ENCODE measurements around the gene MR1.
"Not testable (repeated sequence)": the region's sequence is repeated elsewhere in the genome, so short reads cannot be mapped to it uniquely, and the experiment has no call there.

The MR1 gene

GRCh38 chr1:181032535-181032934 is 1.2 kb upstream of the MR1 start:
- DNase-seq: peak; percentile 59 to 82 (median 71)

GRCh38 chr1:181033128-181033798 is 520 bp upstream of the MR1 start:
- peak; percentile 87 to 97 (median 93) for DNase-seq

- not testable (repeated sequence) for DNase-seq
Measured at GRCh38 chr1:181035210-181035609, 1.4 kb downstream of the MR1 start.

GRCh38 chr1:181036107-181036836 is 2.5 kb downstream of the MR1 start:
- peak; percentile 48 to 80 (median 65) for DNase-seq

GRCh38 chr1:181037386-181037785 is 3.6 kb downstream of the MR1 start:
- DNase-seq: peak in 2 of 4 experiments; percentile 64 to 66

GRCh38 chr1:181038399-181038873 is 4.7 kb downstream of the MR1 start:
- DNase-seq: peak; percentile 66 to 78 (median 74)

- DNase-seq: no peak
Measured at GRCh38 chr1:181040284-181040865, 6.6 kb downstream of the MR1 start.

- peak; percentile 82 to 93 (median 90) for DNase-seq
Measured at GRCh38 chr1:181043025-181043888, 9.5 kb downstream of the MR1 start.

GRCh38 chr1:181044449-181044966 is 10.7 kb downstream of the MR1 start:
- peak in 3 of 4 experiments; percentile 58 to 73 (median 62) for DNase-seq

GRCh38 chr1:181045946-181046345 is 12.2 kb downstream of the MR1 start:
- not testable (repeated sequence) for DNase-seq

- DNase-seq: no peak
Measured at GRCh38 chr1:181049378-181049777, 15.6 kb downstream of the MR1 start.

GRCh38 chr1:181050922-181051321 is 17.1 kb downstream of the MR1 start:
- no peak for DNase-seq

- no peak for DNase-seq
Measured at GRCh38 chr1:181056560-181056959, 22.8 kb downstream of the MR1 start.

- DNase-seq: no peak
Measured at GRCh38 chr1:181057079-181057478, 23.3 kb downstream of the MR1 start.

- DNase-seq: no peak
Measured at GRCh38 chr1:181059435-181059834, 25.7 kb downstream of the MR1 start.

GRCh38 chr1:181060066-181060465 is 26.3 kb downstream of the MR1 start:
- DNase-seq: peak in 3 of 4 experiments; percentile 26 to 44 (median 34)

- DNase-seq: not testable (repeated sequence)
Measured at GRCh38 chr1:181060947-181061346, 27.2 kb downstream of the MR1 start.

GRCh38 chr1:181061487-181061886 is 27.7 kb downstream of the MR1 start:
- no peak for DNase-seq

- DNase-seq: peak; percentile 81 to 91 (median 90)
Measured at GRCh38 chr1:181061891-181062835, 28.4 kb downstream of the MR1 start.

GRCh38 chr1:181062836-181063428 is 29.1 kb downstream of the MR1 start:
- peak; percentile 65 to 83 (median 80) for DNase-seq

All from suppressor macrophage (primary cell).